SK-N-SH (cell line): Measurements from ENCODE around the gene FAM200C. TPM values are rescaled to one million over a fixed set of nuclear protein-coding genes. Genes with fewer than 3 reads are reported as not detected.

Experiments
- CTCF ChIA-PET: fragments of 300-600, 350-600 bp; formaldehyde crosslinking; extraction: SDS; loops from one replicate; lab custom pipeline; 2021; lab: Yijun Ruan, JAX
- POLR2A ChIA-PET: fragments of 350-600 bp; sonication (Branson Sonifier 250); formaldehyde crosslinking; extraction: SDS; loops from one replicate; lab custom pipeline; 2020; ENCODE audit warnings: antibody characterized with exemption, inconsistent platforms; lab: Yijun Ruan, JAX
- DNase-seq: peaks from one replicate; pipeline ENCODE4 v3.0.0; 2012
- H2AFZ ChIP-seq: fragments of 200-600 bp; sonication (generic); 2 replicates; pipeline ENCODE4 v1.8.1; 2016; ENCODE audit warnings: antibody characterized with exemption, mild to moderate bottlenecking, low read depth
- H3F3A ChIP-seq: fragments of 200-600 bp; sonication (generic); replicated peaks from 2 replicates; pipeline ENCODE3; 2016; ENCODE audit warnings: antibody characterized with exemption, mild to moderate bottlenecking; ENCODE audit not compliant: insufficient read depth
- H3K27ac ChIP-seq, 2 experiments: fragments of 200-500 bp in 1 of 2; fragments of 200-600 bp in 1 of 2; sonication (Bioruptor generic) in 1 of 2; sonication (generic), shearing (Covaris generic) in 1 of 2; 2 replicates each; pipeline versions ENCODE4 v1.5.1 to v1.6.1; 2014 to 2016; ENCODE audit warnings: low read depth in 2 of 2, inconsistent platforms in 1 of 2, low read length in 1 of 2, mild to moderate bottlenecking in 1 of 2, mixed read lengths in 1 of 2
- H3K27me3 ChIP-seq: fragments of 200-600 bp; sonication (generic), shearing (Covaris generic); 2 replicates; pipeline ENCODE4 v1.6.1; 2016; ENCODE audit warnings: mixed run types; ENCODE audit not compliant: insufficient read depth
- H3K36me3 ChIP-seq, 2 experiments: fragments of 200-500 bp in 1 of 2; fragments of 200-600 bp in 1 of 2; sonication (Bioruptor generic) in 1 of 2; sonication (generic) in 1 of 2; replicated peaks in 1 of 2; 2 replicates each; pipeline versions ENCODE3 to v1.5.1; 2014 to 2016; ENCODE audit warnings: low read length in 1 of 2, mild to moderate bottlenecking in 1 of 2; ENCODE audit not compliant: insufficient read depth in 2 of 2, control insufficient read depth in 1 of 2
- H3K4me1 ChIP-seq, 2 experiments: fragments of 200-500 bp in 1 of 2; fragments of 200-600 bp in 1 of 2; sonication (Bioruptor generic) in 1 of 2; sonication (generic), shearing (Covaris generic) in 1 of 2; 2 replicates each; pipeline versions ENCODE4 v1.5.1 to v1.6.1; 2014 to 2016; ENCODE audit warnings: low read depth in 1 of 2, low read length in 1 of 2, mixed run types in 1 of 2; ENCODE audit not compliant: insufficient read depth in 2 of 2, control insufficient read depth in 1 of 2
- H3K4me2 ChIP-seq: fragments of 200-600 bp; sonication (generic), shearing (Covaris generic); 2 replicates; pipeline ENCODE4 v1.6.1; 2017; ENCODE audit warnings: mixed run types
- H3K4me3 ChIP-seq, 2 experiments: fragments of 200-500 bp in 1 of 2; fragments of 200-600 bp in 1 of 2; sonication (Bioruptor generic) in 1 of 2; sonication (generic), shearing (Covaris generic) in 1 of 2; 2 replicates each; pipeline versions ENCODE4 v1.5.1 to v1.8.1; 2014 to 2016; ENCODE audit warnings: low read depth in 2 of 2, inconsistent platforms in 1 of 2, low read length in 1 of 2, mild to moderate bottlenecking in 1 of 2, mixed read lengths in 1 of 2, moderate library complexity in 1 of 2
- H3K79me2 ChIP-seq: fragments of 200-600 bp; sonication (generic); 2 replicates; pipeline ENCODE4 v1.8.1; 2017; ENCODE audit warnings: mild to moderate bottlenecking; ENCODE audit not compliant: insufficient read depth
- H3K9ac ChIP-seq: fragments of 200-600 bp; sonication (generic); 2 replicates; pipeline ENCODE4 v1.6.1; 2017; ENCODE audit warnings: mixed run types
- H3K9me2 ChIP-seq: fragments of 200-600 bp; sonication (generic); 2 replicates; pipeline ENCODE4 v1.6.1; 2017; ENCODE audit warnings: mixed run types
- H3K9me3 ChIP-seq: fragments of 200-600 bp; sonication (generic); 2 replicates; pipeline ENCODE4 v1.6.1; 2017; ENCODE audit warnings: mixed run types, mild to moderate bottlenecking, moderate library complexity
- H4K20me1 ChIP-seq: fragments of 200-600 bp; sonication (generic); 2 replicates; pipeline ENCODE4 v1.6.1; 2017; ENCODE audit warnings: mild to moderate bottlenecking, mixed run types; ENCODE audit not compliant: insufficient read depth
- CHD2 ChIP-seq: fragments of 150-350 bp; IDR thresholded peaks from 2 replicates; pipeline ENCODE4 v1.6.1; 2018; ENCODE audit warnings: low read length; ENCODE audit not compliant: partially characterized antibody
- ELF1 ChIP-seq: IDR thresholded peaks from 2 replicates; pipeline ENCODE4 v1.4.0; 2012
- FOXJ3 ChIP-seq: sonication (generic); formaldehyde crosslinking; IDR thresholded peaks from 2 replicates; pipeline ENCODE4 v1.5.1; 2020; ENCODE audit warnings: mild to moderate bottlenecking, missing genetic modification reagents
- FOXM1 ChIP-seq: IDR thresholded peaks from 2 replicates; pipeline ENCODE4 v1.4.0; 2012; ENCODE audit warnings: low read depth, mild to moderate bottlenecking
- GABPA ChIP-seq: IDR thresholded peaks from 2 replicates; pipeline ENCODE4 v1.4.0; 2012; ENCODE audit warnings: low read depth, mild to moderate bottlenecking
- IRF3 ChIP-seq: fragments of 150-350 bp; IDR thresholded peaks from 2 replicates; pipeline ENCODE4 v1.6.1; 2016; ENCODE audit warnings: mild to moderate bottlenecking, low read depth, low read length
- JUND ChIP-seq: IDR thresholded peaks from 2 replicates; pipeline ENCODE4 v1.4.0; 2012
- PBX3 ChIP-seq: IDR thresholded peaks from 2 replicates; pipeline ENCODE4; 2012
- POLR2AphosphoS5 ChIP-seq: IDR thresholded peaks from 2 replicates; pipeline ENCODE4 v1.6.1; 2012; ENCODE audit warnings: low read depth, low read length
- REST ChIP-seq: IDR thresholded peaks from 2 replicates; pipeline ENCODE4 v1.6.1; 2012; ENCODE audit warnings: mild to moderate bottlenecking, low read depth, low read length, moderate library complexity
- RFX5 ChIP-seq: IDR thresholded peaks from 2 replicates; pipeline ENCODE4 v1.6.1; 2012; ENCODE audit warnings: mild to moderate bottlenecking, improper control_type of control experiment, low read length
- TAF1 ChIP-seq: IDR thresholded peaks from 2 replicates; pipeline ENCODE4 v1.6.1; 2012; ENCODE audit warnings: low read depth, mild to moderate bottlenecking, low read length, moderate library complexity, borderline replicate concordance
- TEAD4 ChIP-seq: IDR thresholded peaks from 2 replicates; pipeline ENCODE4 v1.4.0; 2012; ENCODE audit warnings: mild to moderate bottlenecking, borderline replicate concordance; ENCODE audit not compliant: insufficient read depth
- USF1 ChIP-seq: IDR thresholded peaks from 2 replicates; pipeline ENCODE4 v1.4.0; 2012; ENCODE audit warnings: low read depth, borderline replicate concordance
- YY1 ChIP-seq: IDR thresholded peaks from 2 replicates; pipeline ENCODE4 v1.4.0; 2012; ENCODE audit warnings: low read depth, mild to moderate bottlenecking
- WGBS: methylation state at CpG from one replicate; pipeline ENCODE4 v1.1.6; 2017; ENCODE audit warnings: low lambda C conversion rate; 5-methylcytosine and 5-hydroxymethylcytosine counted together
- polyA plus RNA-seq, 3 experiments: library from polyadenylated mRNA; depleted of rRNA; stranded (reverse); fragments of >200 nt; gene quantifications; 2 replicates each; pipeline ENCODE4 v1.2.3, GENCODE V29; 2012

FAM200C gene
- polyA plus RNA-seq, 1 of the 3 experiments (the other 2 are of a cell fraction): 1.5 TPM

GRCh38 chr5:160435532-160435931, 35.7 kb upstream of the FAM200C start:
- H3K9ac ChIP-seq: no peak overlapping the region
- H2AFZ ChIP-seq: no peak overlapping the region
- H3K4me2 ChIP-seq: no peak overlapping the region
- H3F3A ChIP-seq: peaks cover 3% of the 10 kb centered on the region
- TF ChIP-seq JUND (no peak), REST (no peak), POLR2AphosphoS5 (no peak), TEAD4 (no peak), RFX5 (no peak), FOXJ3 (CRISPR knock-in tag) (no peak), CHD2 (no peak), GABPA (no peak), USF1 (no peak), PBX3 (no peak), FOXM1 (no peak), YY1 (no peak), ELF1 (no peak), IRF3 (no peak), TAF1 (no peak)
- no peaks in the 10 kb centered on the region for H4K20me1 ChIP-seq
- H3K4me3 ChIP-seq: no peak overlapping the region
- no peaks in the 10 kb centered on the region for H3K36me3 ChIP-seq
- POLR2A ChIA-PET: no interaction called here
- CTCF ChIA-PET: no interaction called here
- H3K27ac ChIP-seq: no peak overlapping the region
- no peaks in the 10 kb centered on the region for H3K79me2 ChIP-seq
- no peaks in the 10 kb centered on the region for H3K27me3 ChIP-seq
- H3K4me1 ChIP-seq: peaks cover 0 to 9% of the 10 kb centered on the region in 2 experiments; a peak in 2 of 4 replicates
- no peak for DNase-seq
- 78% methylated on average over 1 of the region's 1 CpG for WGBS
- H3K9me3 ChIP-seq: no peaks in the 10 kb centered on the region
- H3K9me2 ChIP-seq: no peaks in the 10 kb centered on the region
